Urinary bladder (tissue), 4 donors: ENCODE measurements around the gene OR5J2. TPM values are rescaled to one million over a fixed set of nuclear protein-coding genes. Genes with fewer than 3 reads are reported as not detected.
"Not testable (repeated sequence)": the region's sequence is repeated elsewhere in the genome, so short reads cannot be mapped to it uniquely, and the experiment has no call there.

Experiments used
- DNase-seq: peaks from one replicate; pipeline ENCODE4 v3.0.0-alpha.2; 2015; ENCODE audit errors: extremely low spot score
- H3K27ac ChIP-seq: one replicate; pipeline ENCODE4 v1.5.1; 2013; ENCODE audit warnings: low read depth, mild to moderate bottlenecking, moderate library complexity
- H3K36me3 ChIP-seq: one replicate; pipeline ENCODE4 v1.6.1; 2013; ENCODE audit warnings: mild to moderate bottlenecking, moderate library complexity; ENCODE audit not compliant: insufficient read depth
- H3K4me1 ChIP-seq: one replicate; pipeline ENCODE4 v1.6.1; 2013; ENCODE audit warnings: mild to moderate bottlenecking, moderate library complexity; ENCODE audit not compliant: insufficient read depth
- H3K4me3 ChIP-seq: one replicate; pipeline ENCODE4 v1.5.1; 2013; ENCODE audit warnings: low read depth, low read length
- WGBS: extraction: QIAGEN DNeasy Blood & Tissue Kit; methylation state at CpG from one replicate; pipeline ENCODE4 v1.1.7; 2013; 5-methylcytosine and 5-hydroxymethylcytosine counted together
- polyA plus RNA-seq: library from polyadenylated mRNA; stranded (reverse); fragments of 200-250 nt; gene quantifications from one replicate; pipeline ENCODE4 v1.2.3, GENCODE V29; 2013
- total RNA-seq: library from RNA; depleted of rRNA; stranded (reverse); fragments of >200 nt; gene quantifications from one replicate; pipeline ENCODE4 v1.2.3, GENCODE V29; 2014
- donor health status: healthy with polysubstance abuse.
- donor health status: healthy.

OR5J2 gene
- total and polyA plus RNA-seq, 2 donors, result not detected

DNA sequence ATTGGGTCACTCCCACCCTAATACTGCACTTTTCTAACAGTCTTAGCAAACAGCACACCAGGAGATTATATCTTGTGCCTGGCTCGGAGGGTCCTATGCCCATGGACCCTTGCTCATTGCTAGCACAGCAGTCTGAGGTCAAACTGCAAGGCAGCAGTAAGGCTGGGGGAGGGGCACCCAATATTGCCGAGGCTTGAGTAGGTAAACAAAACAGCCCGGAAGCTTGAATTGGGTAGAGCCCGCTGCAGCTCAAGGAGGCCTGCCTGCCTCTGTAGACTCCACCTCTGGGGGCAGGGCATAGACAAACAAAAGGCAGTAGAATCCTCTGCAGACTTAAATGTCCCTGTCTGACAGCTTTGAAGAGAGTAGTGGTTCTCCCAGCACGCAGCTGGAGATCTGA, 43.3 kb downstream of the OR5J2 start:
- DNase-seq, H3K36me3 ChIP-seq, H3K4me1 ChIP-seq, H3K4me3 ChIP-seq, H3K27ac ChIP-seq: not testable (repeated sequence)
- WGBS, result 78% methylated on average over 5 of the region's 5 CpGs

Other genes starting within 250 kb of the OR5J2 start
- not detected for gene OR5I1, start 240.2 kb upstream of the OR5J2 start, total RNA-seq
- not detected for gene OR5I1, start 240.2 kb upstream of the OR5J2 start, polyA plus RNA-seq
- not detected for gene OR10AG1, start 206.7 kb upstream of the OR5J2 start, total RNA-seq
- not detected for gene OR10AG1, start 206.7 kb upstream of the OR5J2 start, polyA plus RNA-seq
- gene OR5F1, start 182.0 kb upstream of the OR5J2 start, total RNA-seq, result not detected
- not detected for gene OR5F1, start 182.0 kb upstream of the OR5J2 start, polyA plus RNA-seq
- gene OR5AS1, start 149.0 kb upstream of the OR5J2 start, total RNA-seq, result not detected
- gene OR5AS1, start 149.0 kb upstream of the OR5J2 start, polyA plus RNA-seq, result not detected
- not detected for gene OR8I2, start 83.3 kb upstream of the OR5J2 start, total RNA-seq
- not detected for gene OR8I2, start 83.3 kb upstream of the OR5J2 start, polyA plus RNA-seq
- not detected for gene OR8H2, start 72.9 kb upstream of the OR5J2 start, total RNA-seq
- not detected for gene OR8H2, start 72.9 kb upstream of the OR5J2 start, polyA plus RNA-seq
- not detected for gene OR8H3, start 54.2 kb upstream of the OR5J2 start, total RNA-seq
- gene OR8H3, start 54.2 kb upstream of the OR5J2 start, polyA plus RNA-seq, result not detected
- gene OR8J3, start 36.4 kb upstream of the OR5J2 start, total RNA-seq, result not detected
- gene OR8J3, start 36.4 kb upstream of the OR5J2 start, polyA plus RNA-seq, result not detected
- not detected for gene OR8K5, start 16.3 kb upstream of the OR5J2 start, total RNA-seq
- not detected for gene OR8K5, start 16.3 kb upstream of the OR5J2 start, polyA plus RNA-seq
- gene OR5T2, start 57.6 kb downstream of the OR5J2 start, total RNA-seq, result not detected
- not detected for gene OR5T2, start 57.6 kb downstream of the OR5J2 start, polyA plus RNA-seq
- not detected for gene OR5T3, start 75.6 kb downstream of the OR5J2 start, total RNA-seq
- gene OR5T3, start 75.6 kb downstream of the OR5J2 start, polyA plus RNA-seq, result not detected
- gene OR5T1, start 97.5 kb downstream of the OR5J2 start, total RNA-seq, result not detected
- gene OR5T1, start 97.5 kb downstream of the OR5J2 start, polyA plus RNA-seq, result not detected
- not detected for gene OR8H1, start 115.6 kb downstream of the OR5J2 start, total RNA-seq
- gene OR8H1, start 115.6 kb downstream of the OR5J2 start, polyA plus RNA-seq, result not detected
- not detected for gene OR8K3, start 138.5 kb downstream of the OR5J2 start, total RNA-seq
- not detected for gene OR8K3, start 138.5 kb downstream of the OR5J2 start, polyA plus RNA-seq
- not detected for gene OR8K1, start 169.4 kb downstream of the OR5J2 start, total RNA-seq
- gene OR8K1, start 169.4 kb downstream of the OR5J2 start, polyA plus RNA-seq, result not detected
- gene OR8J1, start 177.7 kb downstream of the OR5J2 start, total RNA-seq, result not detected
- gene OR8J1, start 177.7 kb downstream of the OR5J2 start, polyA plus RNA-seq, result not detected
- gene OR8U1, start 199.0 kb downstream of the OR5J2 start, total RNA-seq, result not detected
- not detected for gene OR8U1, start 199.0 kb downstream of the OR5J2 start, polyA plus RNA-seq
- gene OR5AL1, start 236.1 kb downstream of the OR5J2 start, total RNA-seq, result not detected
- gene OR5AL1, start 236.1 kb downstream of the OR5J2 start, polyA plus RNA-seq, result not detected